ENCODE data around the gene SPAG6.

DNA sequence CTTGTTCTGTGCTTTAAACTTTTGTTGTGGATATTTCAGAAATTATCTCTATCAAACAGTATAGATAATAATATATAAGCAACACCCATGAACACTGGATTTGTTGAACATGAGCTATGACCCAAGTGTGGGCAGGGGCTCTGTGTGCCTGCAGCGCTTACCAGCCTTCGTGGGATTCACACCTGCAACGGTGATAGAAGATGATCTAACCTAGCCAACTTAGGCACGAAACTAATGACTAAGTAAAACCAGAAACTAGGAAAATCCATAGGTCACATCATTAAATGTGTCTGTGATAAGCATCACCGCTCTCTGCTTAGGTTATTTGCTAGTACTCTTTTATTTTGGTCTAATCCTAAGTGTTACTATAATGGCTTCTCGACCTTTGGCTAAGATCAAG is 18.0 kb downstream of the SPAG6 start:
- TF ChIP-seq POLR2AphosphoS5 (IDR thresholded peaks at IDR 0.05; ENCODE audit: low read depth) (no peak), CTCF (conservative IDR thresholded peaks at IDR 0.05; ENCODE audit: low read depth in 2 of 2) (no peak), JUNB (IDR thresholded peaks at IDR 0.05; ENCODE audit: unreplicated experiment) (no peak), REST (IDR thresholded peaks at IDR 0.05; ENCODE audit: unreplicated experiment) (no peak), CREB1 (CRISPR knock-in tag; IDR thresholded peaks at IDR 0.05; ENCODE audit: low read depth) (no peak), EZH2 (IDR thresholded peaks at IDR 0.05; ENCODE audit: low read depth, unreplicated experiment) (no peak), NANOG (IDR thresholded peaks at IDR 0.05; ENCODE audit: borderline replicate concordance) (no peak)
